Measurements from ENCODE around the gene GRIA4.

Gene GRIA4

DNA sequence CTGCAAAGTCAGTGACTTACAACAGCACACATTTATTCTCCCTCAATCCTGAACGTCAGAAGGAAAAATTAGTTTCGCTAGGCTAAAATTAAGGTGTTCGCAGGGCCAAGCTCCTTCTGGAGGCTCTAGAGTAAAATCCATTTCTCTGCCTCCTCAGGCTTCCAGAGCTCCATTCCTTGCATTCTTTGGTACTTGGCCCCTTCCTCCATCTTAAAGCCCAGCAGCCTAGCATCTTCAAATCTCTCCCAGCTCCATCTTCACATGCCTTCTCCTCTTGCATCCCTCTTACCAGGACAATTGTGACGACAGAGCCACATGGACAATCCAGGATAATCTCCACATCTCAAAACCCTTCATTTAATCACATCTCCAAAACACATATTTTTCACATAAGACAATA lies 165.0 kb downstream of the GRIA4 start:
- CTCF ChIA-PET: interaction anchor here (0.7 kb wide), 1 partner anchor 15 kb away, joined by 3 read pairs; no protein-coding TSS in a partner anchor

DNA sequence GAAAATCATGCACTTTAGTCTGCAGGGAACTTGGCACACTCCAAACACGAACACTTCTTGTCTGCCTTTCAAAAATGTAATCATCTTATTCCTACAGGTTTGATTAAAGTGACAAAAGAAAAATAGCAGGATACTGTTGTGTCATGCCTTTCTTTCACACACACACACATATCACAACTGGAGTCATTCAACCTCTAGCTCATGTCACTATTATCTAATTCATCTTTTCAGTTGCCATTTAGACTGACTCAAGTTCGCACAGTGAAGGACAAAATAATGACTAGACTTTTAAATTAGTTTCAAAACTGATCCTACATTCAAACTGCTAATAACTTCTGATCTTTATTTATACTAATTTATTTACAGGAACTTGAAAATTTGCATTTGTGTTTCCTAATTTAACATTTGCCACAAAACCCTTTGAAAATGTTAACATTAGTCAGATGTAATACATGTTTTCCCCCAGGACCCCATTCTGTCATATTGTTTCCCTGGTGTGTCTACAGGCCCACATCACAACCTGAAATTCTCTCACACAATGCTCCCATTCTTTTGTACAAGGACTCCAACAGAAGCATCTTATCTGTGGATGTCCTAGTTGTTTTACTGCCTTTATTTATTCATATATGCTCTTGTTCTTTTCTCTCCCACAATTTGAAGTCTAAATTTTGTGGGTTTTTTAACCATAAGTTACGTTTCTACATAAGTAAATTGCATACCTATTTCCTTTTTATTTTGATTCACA lies 171.1 kb downstream of the GRIA4 start:
- H3K9me3 ChIP-seq (ENCODE audit: control insufficient read depth, insufficient read depth, low read depth, low read length): no peaks in the 10 kb centered on the region
- no peak overlapping the region for H3K27ac ChIP-seq (ENCODE audit: extremely low read depth, low read depth, low read length)
- CTCF ChIA-PET: no interaction called here
- no peak overlapping the region for H3K4me3 ChIP-seq (ENCODE audit: low read depth, low read length)
- POLR2A ChIA-PET: no interaction called here
- no peaks in the 10 kb centered on the region for H3K4me1 ChIP-seq (ENCODE audit: control insufficient read depth, insufficient read depth, low read length)
- no peak for TF ChIP-seq ZNF214 (tag by site-specific recombination; IDR thresholded peaks at IDR 0.05; ENCODE audit: borderline replicate concordance)
- no peak for TF ChIP-seq ZEB2 (tag by site-specific recombination; IDR thresholded peaks at IDR 0.05)
- TF ChIP-seq KLF10 (tag by site-specific recombination; IDR thresholded peaks at IDR 0.05): no peak
- TF ChIP-seq GLI2 (tag by site-specific recombination; IDR thresholded peaks at IDR 0.05; ENCODE audit: borderline replicate concordance, low read depth): no peak
- TF ChIP-seq ZBTB7A (tag by site-specific recombination; IDR thresholded peaks at IDR 0.05; ENCODE audit: low read depth): no peak
- TF ChIP-seq, protein P1, sequence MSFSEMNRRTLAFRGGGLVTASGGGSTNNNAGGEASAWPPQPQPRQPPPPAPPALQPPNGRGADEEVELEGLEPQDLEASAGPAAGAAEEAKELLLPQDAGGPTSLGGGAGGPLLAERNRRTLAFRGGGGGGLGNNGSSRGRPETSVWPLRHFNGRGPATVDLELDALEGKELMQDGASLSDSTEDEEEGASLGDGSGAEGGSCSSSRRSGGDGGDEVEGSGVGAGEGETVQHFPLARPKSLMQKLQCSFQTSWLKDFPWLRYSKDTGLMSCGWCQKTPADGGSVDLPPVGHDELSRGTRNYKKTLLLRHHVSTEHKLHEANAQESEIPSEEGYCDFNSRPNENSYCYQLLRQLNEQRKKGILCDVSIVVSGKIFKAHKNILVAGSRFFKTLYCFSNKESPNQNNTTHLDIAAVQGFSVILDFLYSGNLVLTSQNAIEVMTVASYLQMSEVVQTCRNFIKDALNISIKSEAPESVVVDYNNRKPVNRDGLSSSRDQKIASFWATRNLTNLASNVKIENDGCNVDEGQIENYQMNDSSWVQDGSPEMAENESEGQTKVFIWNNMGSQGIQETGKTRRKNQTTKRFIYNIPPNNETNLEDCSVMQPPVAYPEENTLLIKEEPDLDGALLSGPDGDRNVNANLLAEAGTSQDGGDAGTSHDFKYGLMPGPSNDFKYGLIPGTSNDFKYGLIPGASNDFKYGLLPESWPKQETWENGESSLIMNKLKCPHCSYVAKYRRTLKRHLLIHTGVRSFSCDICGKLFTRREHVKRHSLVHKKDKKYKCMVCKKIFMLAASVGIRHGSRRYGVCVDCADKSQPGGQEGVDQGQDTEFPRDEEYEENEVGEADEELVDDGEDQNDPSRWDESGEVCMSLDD (tag by site-specific recombination; IDR thresholded peaks at IDR 0.05): no peak
- no peaks in the 10 kb centered on the region for H3K36me3 ChIP-seq (ENCODE audit: control insufficient read depth in 2 of 2, insufficient read depth in 1 of 2, low read length in 2 of 2)

More for the DNA sequence above, 165.0 kb downstream of the GRIA4 start:
- TF ChIP-seq, protein P2, sequence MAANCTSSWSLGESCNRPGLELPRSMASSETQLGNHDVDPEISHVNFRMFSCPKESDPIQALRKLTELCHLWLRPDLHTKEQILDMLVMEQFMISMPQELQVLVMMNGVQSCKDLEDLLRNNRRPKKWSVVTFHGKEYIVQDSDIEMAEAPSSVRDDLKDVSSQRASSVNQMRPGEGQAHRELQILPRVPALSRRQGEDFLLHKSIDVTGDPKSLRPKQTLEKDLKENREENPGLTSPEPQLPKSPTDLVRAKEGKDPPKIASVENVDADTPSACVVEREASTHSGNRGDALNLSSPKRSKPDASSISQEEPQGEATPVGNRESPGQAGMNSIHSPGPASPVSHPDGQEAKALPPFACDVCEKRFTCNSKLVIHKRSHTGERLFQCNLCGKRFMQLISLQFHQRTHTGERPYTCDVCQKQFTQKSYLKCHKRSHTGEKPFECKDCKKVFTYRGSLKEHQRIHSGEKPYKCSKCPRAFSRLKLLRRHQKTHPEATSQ (tag by site-specific recombination; IDR thresholded peaks at IDR 0.05): no peak
- TF ChIP-seq GLIS2 (tag by site-specific recombination; IDR thresholded peaks at IDR 0.05) (no peak), SALL2 (tag by site-specific recombination; IDR thresholded peaks at IDR 0.05; ENCODE audit: borderline replicate concordance) (no peak), KLF8 (tag by site-specific recombination; IDR thresholded peaks at IDR 0.05) (no peak), ZNF274 (IDR thresholded peaks at IDR 0.05; ENCODE audit: low read length) (no peak), ZNF274 (tag by site-specific recombination; IDR thresholded peaks at IDR 0.05; ENCODE audit: borderline replicate concordance) (no peak), ZEB2 (tag by site-specific recombination; IDR thresholded peaks at IDR 0.05) (no peak), SP3 (tag by site-specific recombination; IDR thresholded peaks at IDR 0.05) (no peak), ZNF391 (tag by site-specific recombination; IDR thresholded peaks at IDR 0.05; ENCODE audit: borderline replicate concordance, low read depth) (no peak), ZBTB7A (tag by site-specific recombination; IDR thresholded peaks at IDR 0.05; ENCODE audit: low read depth) (no peak), ZNF843 (tag by site-specific recombination; IDR thresholded peaks at IDR 0.05) (no peak), ZNF155 (tag by site-specific recombination; IDR thresholded peaks at IDR 0.05) (no peak), BCL11A (tag by site-specific recombination; IDR thresholded peaks at IDR 0.05; ENCODE audit: low read depth) (no peak), ZNF140 (tag by site-specific recombination; IDR thresholded peaks at IDR 0.05) (no peak)
- TF ChIP-seq, protein P3, sequence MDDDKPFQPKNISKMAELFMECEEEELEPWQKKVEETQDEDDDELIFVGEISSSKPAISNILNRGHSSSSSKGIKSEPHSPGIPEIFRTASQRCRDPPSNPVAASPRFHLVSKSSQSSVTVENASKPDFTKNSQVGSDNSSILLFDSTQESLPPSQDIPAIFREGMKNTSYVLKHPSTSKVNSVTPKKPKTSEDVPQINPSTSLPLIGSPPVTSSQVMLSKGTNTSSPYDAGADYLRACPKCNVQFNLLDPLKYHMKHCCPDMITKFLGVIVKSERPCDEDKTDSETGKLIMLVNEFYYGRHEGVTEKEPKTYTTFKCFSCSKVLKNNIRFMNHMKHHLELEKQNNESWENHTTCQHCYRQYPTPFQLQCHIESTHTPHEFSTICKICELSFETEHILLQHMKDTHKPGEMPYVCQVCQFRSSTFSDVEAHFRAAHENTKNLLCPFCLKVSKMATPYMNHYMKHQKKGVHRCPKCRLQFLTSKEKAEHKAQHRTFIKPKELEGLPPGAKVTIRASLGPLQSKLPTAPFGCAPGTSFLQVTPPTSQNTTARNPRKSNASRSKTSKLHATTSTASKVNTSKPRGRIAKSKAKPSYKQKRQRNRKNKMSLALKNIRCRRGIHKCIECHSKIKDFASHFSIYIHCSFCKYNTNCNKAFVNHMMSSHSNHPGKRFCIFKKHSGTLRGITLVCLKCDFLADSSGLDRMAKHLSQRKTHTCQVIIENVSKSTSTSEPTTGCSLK (tag by site-specific recombination; IDR thresholded peaks at IDR 0.05): no peak
- TF ChIP-seq, protein P4, sequence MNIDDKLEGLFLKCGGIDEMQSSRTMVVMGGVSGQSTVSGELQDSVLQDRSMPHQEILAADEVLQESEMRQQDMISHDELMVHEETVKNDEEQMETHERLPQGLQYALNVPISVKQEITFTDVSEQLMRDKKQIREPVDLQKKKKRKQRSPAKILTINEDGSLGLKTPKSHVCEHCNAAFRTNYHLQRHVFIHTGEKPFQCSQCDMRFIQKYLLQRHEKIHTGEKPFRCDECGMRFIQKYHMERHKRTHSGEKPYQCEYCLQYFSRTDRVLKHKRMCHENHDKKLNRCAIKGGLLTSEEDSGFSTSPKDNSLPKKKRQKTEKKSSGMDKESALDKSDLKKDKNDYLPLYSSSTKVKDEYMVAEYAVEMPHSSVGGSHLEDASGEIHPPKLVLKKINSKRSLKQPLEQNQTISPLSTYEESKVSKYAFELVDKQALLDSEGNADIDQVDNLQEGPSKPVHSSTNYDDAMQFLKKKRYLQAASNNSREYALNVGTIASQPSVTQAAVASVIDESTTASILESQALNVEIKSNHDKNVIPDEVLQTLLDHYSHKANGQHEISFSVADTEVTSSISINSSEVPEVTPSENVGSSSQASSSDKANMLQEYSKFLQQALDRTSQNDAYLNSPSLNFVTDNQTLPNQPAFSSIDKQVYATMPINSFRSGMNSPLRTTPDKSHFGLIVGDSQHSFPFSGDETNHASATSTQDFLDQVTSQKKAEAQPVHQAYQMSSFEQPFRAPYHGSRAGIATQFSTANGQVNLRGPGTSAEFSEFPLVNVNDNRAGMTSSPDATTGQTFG (tag by site-specific recombination; IDR thresholded peaks at IDR 0.05; ENCODE audit: borderline replicate concordance): no peak
- TF ChIP-seq, protein P5, sequence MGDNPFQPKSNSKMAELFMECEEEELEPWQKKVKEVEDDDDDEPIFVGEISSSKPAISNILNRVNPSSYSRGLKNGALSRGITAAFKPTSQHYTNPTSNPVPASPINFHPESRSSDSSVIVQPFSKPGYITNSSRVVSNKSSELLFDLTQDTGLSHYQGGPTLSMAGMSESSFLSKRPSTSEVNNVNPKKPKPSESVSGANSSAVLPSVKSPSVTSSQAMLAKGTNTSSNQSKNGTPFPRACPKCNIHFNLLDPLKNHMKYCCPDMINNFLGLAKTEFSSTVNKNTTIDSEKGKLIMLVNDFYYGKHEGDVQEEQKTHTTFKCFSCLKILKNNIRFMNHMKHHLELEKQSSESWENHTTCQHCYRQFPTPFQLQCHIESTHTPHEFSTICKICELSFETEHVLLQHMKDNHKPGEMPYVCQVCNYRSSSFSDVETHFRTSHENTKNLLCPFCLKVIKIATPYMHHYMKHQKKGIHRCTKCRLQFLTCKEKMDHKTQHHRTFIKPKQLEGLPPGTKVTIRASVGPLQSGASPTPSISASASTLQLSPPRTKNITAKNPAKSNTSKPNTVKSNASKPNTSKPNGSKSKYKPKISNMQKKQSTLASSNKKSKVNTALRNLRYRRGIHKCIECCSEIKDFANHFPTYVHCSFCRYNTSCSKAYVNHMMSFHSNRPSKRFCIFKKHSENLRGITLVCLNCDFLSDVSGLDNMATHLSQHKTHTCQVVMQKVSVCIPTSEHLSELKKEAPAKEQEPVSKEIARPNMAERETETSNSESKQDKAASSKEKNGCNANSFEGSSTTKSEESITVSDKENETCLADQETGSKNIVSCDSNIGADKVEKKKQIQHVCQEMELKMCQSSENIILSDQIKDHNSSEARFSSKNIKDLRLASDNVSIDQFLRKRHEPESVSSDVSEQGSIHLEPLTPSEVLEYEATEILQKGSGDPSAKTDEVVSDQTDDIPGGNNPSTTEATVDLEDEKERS (tag by site-specific recombination; IDR thresholded peaks at IDR 0.05): no peak
- Histone ChIP-seq H3K9me3 (ENCODE audit: control insufficient read depth, insufficient read depth, low read depth, low read length) (no peaks in the 10 kb centered on the region), H3K36me3 (ENCODE audit: control insufficient read depth in 2 of 2, insufficient read depth in 1 of 2, low read length in 2 of 2) (no peaks in the 10 kb centered on the region), H3K4me1 (ENCODE audit: control insufficient read depth, insufficient read depth, low read length) (no peaks in the 10 kb centered on the region), H3K4me3 (ENCODE audit: low read depth, low read length) (no peak overlapping the region), H3K27ac (ENCODE audit: extremely low read depth, low read depth, low read length) (no peak overlapping the region)
- POLR2A ChIA-PET: no interaction called here

Data from HEK293 (cell line).